Ectodermal cell (in vitro differentiated cells): ENCODE measurements around the gene KRTAP9-4.

Source experiments
- H3K27ac ChIP-seq: 2 replicates; pipeline ENCODE4 v1.7.0; 2013; ENCODE audit warnings: mild to moderate bottlenecking, low read depth, low read length; ENCODE audit not compliant: insufficient read depth, poor library complexity, severe bottlenecking
- H3K27me3 ChIP-seq: 2 replicates; pipeline ENCODE4 v1.7.0; 2013; ENCODE audit warnings: mild to moderate bottlenecking, low read length; ENCODE audit not compliant: insufficient read depth, control insufficient read depth, poor library complexity, severe bottlenecking
- H3K36me3 ChIP-seq: one replicate; pipeline ENCODE4 v1.7.0; 2013; ENCODE audit warnings: low read length; ENCODE audit not compliant: control insufficient read depth, insufficient read depth
- H3K4me1 ChIP-seq: one replicate; pipeline ENCODE4 v1.7.0; 2013; ENCODE audit warnings: low read length; ENCODE audit not compliant: control insufficient read depth, insufficient read depth
- H3K4me3 ChIP-seq: 2 replicates; pipeline ENCODE4 v1.7.0; 2013; ENCODE audit warnings: low read depth, low read length, control low read depth; ENCODE audit not compliant: insufficient read depth
- H3K9me3 ChIP-seq: 2 replicates; pipeline ENCODE4 v1.7.0; 2013; ENCODE audit warnings: mild to moderate bottlenecking, low read length, moderate library complexity; ENCODE audit not compliant: control insufficient read depth
- WGBS, 2 experiments: methylation state at CpG; one replicate each; pipeline ENCODE4 v1.1.7; 2013; ENCODE audit warnings: missing lambda C conversion rate in 2 of 2; 5-methylcytosine and 5-hydroxymethylcytosine counted together

The KRTAP9-4 gene

GRCh38 chr17:41296846-41297245 lies 47.4 kb downstream of the KRTAP9-4 start:
- Histone ChIP-seq H3K27me3 (no peaks in the 10 kb centered on the region), H3K27ac (no peak overlapping the region), H3K4me1 (no peaks in the 10 kb centered on the region), H3K9me3 (no peaks in the 10 kb centered on the region), H3K36me3 (no peaks in the 10 kb centered on the region), H3K4me3 (no peak overlapping the region)
- WGBS, 2 experiments: 80 to 100% methylated on average over 1 of the region's 1 CpG

- Histone ChIP-seq H3K4me3 (no peak overlapping the region), H3K27ac (no peak overlapping the region), H3K36me3 (no peaks in the 10 kb centered on the region), H3K27me3 (no peaks in the 10 kb centered on the region), H3K4me1 (no peaks in the 10 kb centered on the region), H3K9me3 (no peaks in the 10 kb centered on the region)
- 86 to 90% methylated on average over 20 of the region's 20 CpGs for WGBS, 2 experiments
These were observed 49.1 kb downstream of the KRTAP9-4 start for GRCh38 chr17:41298458-41299135.
